Vagina (tissue), 2 donors: ENCODE measurements around the gene NAA15.

Experiments
- POLR2A ChIP-seq, 2 donors: fragments of 450-650 bp; IDR thresholded peaks; one replicate each; pipeline ENCODE4 v1.6.1; 2017; ENCODE audit warnings: antibody characterized with exemption in 2 of 2, mild to moderate bottlenecking in 2 of 2, moderate library complexity in 2 of 2
- POLR2AphosphoS5 ChIP-seq, 2 donors: sonication (generic); formaldehyde crosslinking; IDR thresholded peaks; one replicate each; pipeline ENCODE4 v1.9.0; 2017; ENCODE audit warnings: antibody characterized with exemption in 2 of 2, mild to moderate bottlenecking in 2 of 2, low read depth in 1 of 2; ENCODE audit not compliant: insufficient read depth in 1 of 2
- TF ChIP-seq, protein P1 (sequence below), 3 experiments: fragments of 450-650 bp in 2 of 3; fragments of 200-600 bp in 1 of 3; sonication (generic) in 1 of 3; IDR thresholded peaks; one replicate each; pipeline ENCODE4 v1.5.1; 2017 to 2019; ENCODE audit warnings: antibody characterized with exemption in 3 of 3, mild to moderate bottlenecking in 2 of 3, moderate library complexity in 2 of 3

DNA sequence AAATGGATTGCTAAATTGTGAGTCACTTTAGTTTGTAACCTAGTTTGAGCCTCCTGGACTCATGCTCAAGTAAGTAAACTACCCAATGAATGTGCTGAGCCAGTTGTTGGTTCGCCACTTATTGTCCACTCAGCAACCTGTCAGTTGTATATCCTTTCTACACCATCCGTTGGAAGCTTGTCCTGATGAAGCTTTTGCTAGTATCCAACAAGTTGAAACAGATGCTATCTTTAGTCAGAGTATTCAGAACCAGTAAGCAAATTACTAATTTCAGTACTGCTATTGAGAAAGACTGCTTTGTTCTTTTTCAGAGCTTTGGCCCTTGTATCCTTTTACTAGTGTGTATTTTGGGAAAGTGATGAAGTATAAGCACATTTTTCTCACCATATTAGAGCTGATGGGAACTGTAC is 4.3 kb upstream of the NAA15 start:
- TF ChIP-seq, protein P1, sequence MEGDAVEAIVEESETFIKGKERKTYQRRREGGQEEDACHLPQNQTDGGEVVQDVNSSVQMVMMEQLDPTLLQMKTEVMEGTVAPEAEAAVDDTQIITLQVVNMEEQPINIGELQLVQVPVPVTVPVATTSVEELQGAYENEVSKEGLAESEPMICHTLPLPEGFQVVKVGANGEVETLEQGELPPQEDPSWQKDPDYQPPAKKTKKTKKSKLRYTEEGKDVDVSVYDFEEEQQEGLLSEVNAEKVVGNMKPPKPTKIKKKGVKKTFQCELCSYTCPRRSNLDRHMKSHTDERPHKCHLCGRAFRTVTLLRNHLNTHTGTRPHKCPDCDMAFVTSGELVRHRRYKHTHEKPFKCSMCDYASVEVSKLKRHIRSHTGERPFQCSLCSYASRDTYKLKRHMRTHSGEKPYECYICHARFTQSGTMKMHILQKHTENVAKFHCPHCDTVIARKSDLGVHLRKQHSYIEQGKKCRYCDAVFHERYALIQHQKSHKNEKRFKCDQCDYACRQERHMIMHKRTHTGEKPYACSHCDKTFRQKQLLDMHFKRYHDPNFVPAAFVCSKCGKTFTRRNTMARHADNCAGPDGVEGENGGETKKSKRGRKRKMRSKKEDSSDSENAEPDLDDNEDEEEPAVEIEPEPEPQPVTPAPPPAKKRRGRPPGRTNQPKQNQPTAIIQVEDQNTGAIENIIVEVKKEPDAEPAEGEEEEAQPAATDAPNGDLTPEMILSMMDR (IDR thresholded peaks at IDR 0.05), result no peak
- TF ChIP-seq POLR2A (IDR thresholded peaks at IDR 0.05), result no peak
- TF ChIP-seq POLR2AphosphoS5 (IDR thresholded peaks at IDR 0.05; ENCODE audit: insufficient read depth in 1 of 2, low read depth in 1 of 2), result peak in 1 of 2 donors; percentile 57
